Activated naive CD4-positive, alpha-beta T cell treated with Interleukin-2 at 50 U/mL for 16 hours (primary cell): ENCODE measurements around the gene CEP128.
"Not testable (repeated sequence)": the region's sequence is repeated elsewhere in the genome, so short reads cannot be mapped to it uniquely, and the experiment has no call there.

Experiments used
- DNase-seq: peaks from one replicate; pipeline ENCODE4 v3.0.0-alpha.2; 2020

CEP128 gene

GRCh38 chr14:80951491-80951890 lies 10.0 kb upstream of the CEP128 start:
- DNase-seq = no peak

DNA sequence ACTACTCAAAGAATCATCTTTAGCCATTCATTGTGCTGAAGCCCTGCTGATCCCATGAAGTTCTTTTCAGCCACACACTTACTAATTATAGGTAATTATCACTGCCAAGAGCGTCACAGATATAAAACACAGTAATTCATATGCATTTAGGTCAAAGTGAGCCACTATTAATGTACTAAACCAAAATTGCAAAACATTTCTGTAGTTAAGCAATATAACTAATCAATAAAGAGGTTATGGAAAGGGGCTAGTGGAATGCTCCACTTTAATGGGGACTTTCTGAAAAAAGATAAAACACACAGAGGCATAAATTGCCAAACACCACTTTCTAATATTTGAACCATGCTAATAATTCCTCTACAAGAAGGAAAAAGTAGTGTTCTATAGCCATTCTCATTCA lies 6.8 kb upstream of the CEP128 start:
- no peak for DNase-seq

GRCh38 chr14:80946797-80947196 lies 5.3 kb upstream of the CEP128 start:
- no peak for DNase-seq

GRCh38 chr14:80946187-80946586 lies 4.6 kb upstream of the CEP128 start:
- no peak for DNase-seq

DNA sequence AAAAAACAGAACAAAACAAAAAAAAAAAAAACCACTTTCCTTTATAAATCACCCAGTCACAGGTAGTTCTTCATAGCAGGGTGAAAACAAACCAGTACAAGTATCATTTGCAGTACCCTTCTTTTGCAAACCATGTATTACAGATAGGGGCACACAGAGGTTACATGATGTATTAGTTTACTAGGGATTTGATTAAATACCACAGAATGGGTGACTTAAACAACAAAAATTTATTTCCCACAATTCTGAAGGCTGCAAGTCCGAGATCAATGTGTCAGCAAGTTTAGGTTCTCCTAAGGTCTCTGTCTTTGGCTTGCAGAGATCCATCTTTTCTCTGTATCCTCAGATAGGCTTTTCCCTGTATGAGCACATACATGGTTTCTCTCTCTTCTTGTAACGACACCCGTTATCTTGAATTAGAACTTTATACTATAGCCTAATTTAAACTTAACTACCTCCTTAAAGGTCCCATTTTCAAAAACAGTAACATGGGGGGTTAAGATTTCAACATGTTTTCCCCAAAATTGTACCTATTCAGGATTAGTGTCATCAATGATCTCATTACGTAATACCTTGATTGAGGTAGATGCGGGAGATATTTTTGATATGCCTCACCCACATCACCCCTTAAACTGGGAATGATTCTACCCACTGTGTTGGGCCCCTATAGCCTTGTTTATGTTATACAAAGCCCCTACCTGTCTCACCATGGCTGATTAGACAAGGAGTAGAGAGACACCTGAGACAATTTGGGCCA lies 3.5 kb upstream of the CEP128 start:
- DNase-seq = no peak

- no peak for DNase-seq
Measured at GRCh38 chr14:80942191-80942600, 658 bp upstream of the CEP128 start.

DNA sequence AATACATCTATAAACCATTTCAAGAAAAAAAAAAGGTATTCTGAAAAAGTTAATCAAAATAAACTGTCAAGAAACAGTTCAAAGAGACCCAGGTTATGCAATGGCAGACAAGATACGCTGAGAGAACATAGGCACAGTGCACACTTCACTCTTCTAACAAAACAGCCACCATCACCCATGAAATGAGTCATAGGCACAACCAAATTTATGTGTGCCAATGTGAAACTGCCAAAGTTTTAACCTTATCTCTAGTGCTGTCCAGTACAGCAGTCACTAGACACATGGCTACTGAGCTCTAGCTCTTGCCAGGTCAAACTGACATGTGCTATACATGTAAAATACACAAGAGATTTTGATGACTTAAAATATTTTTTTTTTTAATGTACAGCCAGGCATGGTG lies 1.4 kb downstream of the CEP128 start:
- no peak for DNase-seq

DNA sequence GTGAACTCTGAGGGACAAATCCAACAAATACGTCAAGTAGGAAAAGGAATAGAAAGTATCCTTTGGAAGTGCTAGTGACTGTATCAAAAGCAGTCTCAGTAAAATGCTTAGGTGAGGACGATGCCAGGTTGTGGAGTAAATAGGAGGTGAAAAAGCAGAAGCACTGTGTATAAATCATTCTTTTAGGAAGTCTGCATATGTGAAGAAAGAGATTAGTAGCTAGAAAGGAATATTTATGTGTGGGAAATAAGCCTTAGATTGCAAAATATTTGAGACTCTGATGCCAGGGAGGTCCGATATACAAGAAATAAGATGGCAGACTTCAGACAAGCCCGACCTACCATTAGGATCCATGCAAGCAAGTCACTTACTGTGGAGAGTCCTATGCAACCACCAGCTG lies 7.9 kb downstream of the CEP128 start:
- no peak for DNase-seq

- DNase-seq = no peak
Measured at GRCh38 chr14:80933282-80933681, 8.3 kb downstream of the CEP128 start.

DNA sequence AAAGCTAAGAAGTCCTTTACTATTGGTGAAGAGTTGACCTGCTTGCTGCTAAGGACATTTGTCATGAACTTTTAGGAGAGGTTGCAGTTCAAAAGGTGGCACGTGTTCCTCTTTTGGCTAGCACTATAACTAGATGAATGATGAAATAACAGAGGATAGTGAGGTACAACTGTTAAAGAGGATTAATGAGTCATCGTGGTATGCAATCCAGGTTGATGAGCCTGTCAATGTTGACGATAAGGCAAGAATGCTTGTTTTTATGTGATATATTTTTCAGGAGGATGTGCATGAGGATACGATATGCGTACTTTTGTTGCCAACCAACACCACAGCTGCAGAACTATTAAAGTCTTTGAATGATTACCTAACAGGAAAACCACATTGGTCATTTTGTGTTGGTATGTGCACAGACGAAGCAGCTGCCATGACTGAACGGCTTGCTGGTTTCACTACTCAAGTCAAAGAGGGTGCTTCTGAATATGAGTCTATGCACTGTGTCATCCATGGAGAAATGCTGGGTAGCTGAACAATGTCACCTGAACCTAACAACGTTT lies 10.6 kb downstream of the CEP128 start:
- peak; percentile 64 for DNase-seq

DNA sequence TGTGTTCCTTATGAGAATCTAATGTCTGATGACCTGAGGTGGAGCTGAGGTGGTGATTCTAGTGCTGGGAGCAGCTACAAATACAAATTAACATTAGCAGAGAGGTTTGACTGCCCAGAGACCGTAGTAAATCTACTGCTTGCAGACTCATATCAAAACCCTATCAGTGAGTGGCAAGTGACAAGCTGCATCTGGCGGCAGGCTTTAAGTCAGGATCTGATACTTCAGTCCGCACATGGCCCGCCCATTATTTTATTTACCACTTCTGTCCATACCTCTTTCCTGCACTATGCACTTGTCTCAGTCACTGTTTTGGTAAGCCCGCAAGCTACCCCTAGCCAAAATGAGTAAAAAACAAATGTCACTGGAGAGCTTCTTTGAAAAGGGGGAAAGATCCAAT lies 11.4 kb downstream of the CEP128 start:
- DNase-seq = no peak

DNA sequence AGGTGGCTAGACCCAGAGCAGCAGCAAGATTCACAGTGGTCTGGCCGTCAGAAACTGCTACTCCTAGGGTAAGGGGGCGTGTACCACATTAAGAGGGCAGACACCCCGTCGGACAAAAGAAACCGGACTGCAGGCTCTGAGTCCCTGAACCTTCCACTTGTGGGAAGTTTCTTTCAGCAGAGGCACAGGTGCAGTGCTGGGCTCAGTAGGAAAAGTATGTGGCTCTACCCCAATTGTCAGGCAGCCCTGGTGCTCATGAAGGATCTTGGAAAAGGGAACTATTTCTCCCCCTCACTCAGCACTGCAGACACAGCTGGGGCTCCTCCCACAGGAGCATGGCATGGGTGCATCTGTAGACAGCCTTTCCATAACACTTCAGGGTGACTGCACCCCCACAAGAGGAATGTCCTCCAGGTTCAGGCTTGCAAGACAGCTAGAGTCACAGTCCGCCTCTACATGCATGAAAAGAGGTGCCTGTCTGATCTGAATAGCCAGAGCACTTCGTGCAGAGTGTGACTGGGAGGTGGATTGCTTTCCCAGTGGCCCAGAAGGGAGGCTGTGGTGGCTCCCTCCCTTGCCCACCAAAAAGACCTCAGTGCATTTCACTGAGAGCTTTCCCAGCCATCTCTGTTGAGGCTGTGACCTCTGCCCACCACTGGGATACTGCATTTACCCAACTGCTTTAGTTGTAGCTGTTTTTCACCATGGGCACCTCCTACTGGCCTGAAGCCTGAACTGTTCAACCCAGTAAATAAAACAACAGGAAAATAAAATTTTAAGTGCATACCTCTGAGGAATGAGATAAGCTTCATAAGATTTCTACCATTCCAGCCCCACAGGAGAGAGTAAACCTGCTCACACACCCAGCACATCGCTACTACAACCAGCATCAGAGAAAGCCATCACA lies 14.2 kb downstream of the CEP128 start:
- DNase-seq = no peak

DNA sequence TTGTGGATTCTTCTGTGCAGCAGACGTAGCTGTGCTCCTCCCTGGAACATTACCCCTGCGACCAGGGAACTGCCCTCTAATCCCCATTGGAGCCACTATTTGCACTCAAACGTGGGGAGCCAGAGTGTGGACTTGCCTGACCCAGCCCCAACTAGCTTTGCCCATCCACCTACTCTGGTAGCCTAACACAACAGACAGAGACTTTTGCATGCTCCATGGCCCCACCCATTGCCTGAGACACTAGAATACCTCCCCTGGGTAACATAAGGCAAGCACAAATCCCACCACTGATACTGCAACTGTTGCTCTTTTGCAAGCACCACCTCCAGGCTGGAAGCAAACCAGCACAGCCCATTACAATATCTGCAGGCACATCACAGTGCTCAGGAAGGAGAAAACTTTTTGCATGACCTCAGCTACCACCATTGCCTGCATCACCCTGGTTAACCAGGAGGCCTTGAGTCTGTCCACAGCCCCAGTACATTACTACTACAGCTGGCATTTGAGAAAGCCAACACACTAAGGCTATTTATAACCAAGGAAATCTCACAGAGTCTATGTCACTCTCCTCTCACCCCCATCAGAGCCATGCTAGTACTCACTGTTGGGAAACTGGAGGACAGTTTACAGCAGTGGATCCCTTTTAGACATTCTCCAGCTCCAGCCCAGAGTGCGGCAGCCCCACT lies 15.0 kb downstream of the CEP128 start:
- no peak for DNase-seq

DNA sequence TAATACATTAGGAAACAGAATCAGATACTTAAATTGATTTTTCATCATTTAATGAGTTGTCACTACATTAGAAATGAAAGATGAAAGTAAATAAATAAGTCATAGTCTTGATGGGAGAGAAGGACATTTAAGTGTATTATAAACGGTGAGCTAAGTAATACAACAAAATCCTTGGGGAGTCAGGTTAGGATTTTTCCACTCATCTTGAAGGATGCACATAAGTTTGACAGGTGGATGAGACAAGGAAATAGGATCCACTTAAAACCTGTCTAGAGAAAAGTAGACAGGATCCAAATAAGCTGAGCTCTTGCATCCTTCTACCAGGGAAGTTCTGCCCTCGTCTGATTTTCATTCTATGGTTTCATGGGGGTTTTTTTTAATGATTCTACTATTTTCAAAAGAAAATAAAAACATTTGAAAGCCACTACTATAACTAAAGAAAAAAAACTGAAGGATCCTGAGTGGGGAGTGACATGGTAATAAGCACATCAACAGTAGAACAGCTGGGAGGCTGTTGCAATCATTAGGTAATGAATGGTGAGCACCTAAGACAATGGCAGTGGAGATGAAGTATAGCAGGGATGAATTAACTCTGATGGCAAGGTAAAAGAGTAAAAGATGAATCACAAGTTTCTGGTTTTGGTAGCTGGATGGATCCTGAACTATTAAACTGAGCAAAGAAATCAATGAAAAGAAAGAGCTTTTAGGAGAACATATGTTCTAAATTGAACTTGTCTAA lies 17.0 kb downstream of the CEP128 start:
- DNase-seq = no peak

- no peak for DNase-seq
Measured at GRCh38 chr14:80923368-80923767, 18.2 kb downstream of the CEP128 start.

GRCh38 chr14:80919622-80920021 lies 21.9 kb downstream of the CEP128 start:
- DNase-seq = no peak

DNA sequence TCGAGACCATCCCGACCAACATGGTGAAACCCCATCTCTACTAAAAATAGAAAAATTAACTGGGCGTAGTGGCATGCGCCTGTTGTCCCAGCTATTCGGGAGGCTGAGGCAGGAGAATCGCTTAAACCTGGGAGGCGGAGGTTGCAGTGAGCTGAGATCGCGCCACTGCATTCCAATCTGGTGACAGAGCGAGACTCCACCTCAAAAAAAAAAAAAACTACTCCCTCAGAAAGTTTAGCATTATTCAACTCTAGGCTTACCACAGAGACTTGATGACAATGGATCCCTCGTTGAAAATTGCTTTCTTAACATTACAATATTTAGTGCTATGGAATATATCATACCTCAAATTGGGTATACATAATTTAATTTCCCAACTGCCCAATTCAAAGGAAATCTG lies 29.5 kb downstream of the CEP128 start:
- DNase-seq = not testable (repeated sequence)

GRCh38 chr14:80906946-80907345 lies 34.6 kb downstream of the CEP128 start:
- DNase-seq = no peak

DNA sequence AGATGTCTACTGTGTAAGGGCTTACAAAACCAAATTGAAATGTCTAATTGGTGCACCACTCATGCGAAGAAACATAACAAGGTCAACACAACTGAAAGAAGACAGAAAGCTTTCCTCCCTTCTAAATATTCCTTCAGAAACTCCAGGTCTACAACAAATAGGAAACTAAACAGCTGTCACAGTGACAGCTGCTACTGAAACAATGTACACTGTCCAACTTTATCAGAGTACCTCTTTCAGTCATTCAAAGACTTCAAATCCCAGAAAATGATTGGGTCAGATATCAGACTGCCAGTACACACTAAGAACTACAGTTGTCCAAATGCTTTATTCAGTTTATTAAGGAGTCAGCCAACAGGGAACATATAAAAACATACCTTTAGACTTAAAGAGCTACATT lies 35.2 kb downstream of the CEP128 start:
- DNase-seq = no peak

DNA sequence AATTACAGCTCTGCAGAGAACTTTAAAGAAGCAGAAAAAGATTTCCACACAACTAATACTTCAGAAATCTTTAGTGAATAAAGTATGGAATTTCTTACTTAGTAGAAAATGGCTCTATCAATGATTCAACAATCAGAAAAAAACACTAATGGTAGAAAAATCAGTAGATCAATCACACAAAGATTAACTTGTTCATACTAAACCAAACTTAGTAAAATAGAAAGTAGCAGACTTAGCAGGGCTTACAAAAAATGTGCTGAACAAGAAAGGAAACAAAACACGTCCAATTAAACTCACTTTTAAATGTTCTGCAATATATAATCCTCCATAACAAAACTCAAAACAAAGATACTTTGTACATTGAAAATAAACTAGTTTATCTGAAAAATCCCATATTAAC lies 38.9 kb downstream of the CEP128 start:
- DNase-seq = no peak

DNA sequence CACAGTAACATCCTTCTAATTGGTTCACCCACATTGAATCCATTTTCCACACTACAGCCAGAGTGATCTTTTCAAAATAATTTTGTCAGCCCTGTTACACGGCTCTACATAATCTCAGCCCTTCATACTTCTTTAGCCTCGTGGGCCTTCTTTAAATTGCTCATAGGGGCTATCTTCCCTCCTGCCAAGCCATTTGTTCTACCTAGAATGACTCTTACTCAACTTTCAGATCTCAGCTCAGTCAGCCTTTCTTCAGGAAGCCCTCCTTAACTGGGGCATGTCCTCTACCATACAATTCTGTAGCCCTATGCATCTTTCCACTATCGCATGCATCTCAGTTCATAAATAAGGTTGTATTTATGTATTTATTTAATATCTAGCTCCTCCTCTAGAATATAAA lies 39.7 kb downstream of the CEP128 start:
- DNase-seq = no peak

GRCh38 chr14:80901260-80901659 lies 40.3 kb downstream of the CEP128 start:
- DNase-seq = no peak

DNA sequence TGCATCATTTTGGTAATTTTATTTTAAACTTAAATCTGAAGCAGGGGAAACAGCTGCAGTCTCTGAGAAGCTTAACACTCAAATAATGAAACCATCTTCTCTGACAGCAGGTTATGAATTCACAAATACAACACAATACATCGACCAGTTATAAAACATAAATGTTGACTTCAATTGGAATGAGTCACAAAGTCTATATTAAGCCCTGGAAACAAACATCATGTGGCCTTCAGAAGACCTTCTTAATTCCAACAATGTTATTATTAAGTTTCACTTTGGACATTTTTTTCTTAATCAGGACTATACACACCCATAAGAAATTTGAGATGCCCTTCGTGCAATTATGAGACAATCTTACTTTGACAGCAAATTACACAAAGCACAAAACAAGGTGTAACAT lies 68.9 kb downstream of the CEP128 start:
- DNase-seq = no peak
